GM12878 (cell line): ENCODE results near the gene PAX3. TPM values are rescaled to one million over a fixed set of nuclear protein-coding genes. Genes with fewer than 3 reads are reported as not detected.

Experiments
- ATAC-seq: fragments of 200-7000 bp; cut with Tn5 transposase; 3 replicates; pipeline ENCODE4 v1.9.1; 2020; ENCODE audit warnings: mild to moderate bottlenecking, moderate library complexity
- BruUV-seq: library from RNA; stranded (reverse); fragments of 400-500 nt; replicated peaks from 2 replicates; lab custom pipeline; 2021; lab: Mats Ljungman, UMichigan
- CTCF ChIA-PET: fragments of 300-600 bp; sonication (Branson Sonifier 250); formaldehyde crosslinking; extraction: SDS; loops from one replicate; lab custom pipeline; 2021; ENCODE audit warnings: inconsistent platforms; lab: Yijun Ruan, JAX
- POLR2A ChIA-PET: fragments of 350-600 bp; formaldehyde crosslinking; extraction: SDS; loops from one replicate; lab custom pipeline; 2021; ENCODE audit warnings: inconsistent platforms; lab: Charles Lee
- RAD21 ChIA-PET: fragments of 300-600 bp; sonication (Branson Sonifier 250); formaldehyde crosslinking; loops from one replicate; lab custom pipeline; 2023; ENCODE audit warnings: antibody characterized with exemption; ENCODE audit not compliant: unreplicated experiment; lab: Charles Lee
- SMC1A ChIA-PET: fragments of 300-600 bp; sonication (Branson Sonifier 250); formaldehyde crosslinking; loops from one replicate; lab custom pipeline; 2023; ENCODE audit not compliant: unreplicated experiment, uncharacterized antibody; lab: Charles Lee
- DNase-seq: peaks from one replicate; pipeline ENCODE4 v3.0.0-alpha.2; 2011; ENCODE audit warnings: low read depth, low spot score
- FAIRE-seq: peaks from 3 replicates; lab custom pipeline; 2011; peaks lifted over from hg19 to GRCh38; lab: Jason Lieb, UNC
- H2AFZ ChIP-seq: 2 replicates; pipeline ENCODE4 v1.6.0; 2011; ENCODE audit warnings: low read depth, low read length, control low read depth; ENCODE audit not compliant: control insufficient read depth
- H3K27ac ChIP-seq: 2 replicates; pipeline ENCODE4 v1.5.1; 2011; ENCODE audit warnings: control low read depth; ENCODE audit not compliant: control insufficient read depth, insufficient read depth
- H3K27me3 ChIP-seq, 2 experiments: replicated peaks in 1 of 2; 2 replicates each; pipeline versions ENCODE4 v1.6.0 to v1.6.1; 2011; ENCODE audit warnings: low read length in 1 of 2; ENCODE audit not compliant: control insufficient read depth in 2 of 2, insufficient read depth in 2 of 2
- H3K36me3 ChIP-seq, 2 experiments: 2 replicates each; pipeline ENCODE4 v1.5.1; 2011; ENCODE audit warnings: low read length in 1 of 2; ENCODE audit not compliant: control insufficient read depth in 2 of 2, insufficient read depth in 2 of 2
- H3K4me1 ChIP-seq: 2 replicates; pipeline ENCODE4 v1.6.1; 2011; ENCODE audit warnings: mild to moderate bottlenecking, low read length, moderate library complexity, mixed read lengths; ENCODE audit not compliant: control insufficient read depth, insufficient read depth
- H3K4me2 ChIP-seq: 2 replicates; pipeline ENCODE4 v1.6.0; 2011; ENCODE audit warnings: control low read depth; ENCODE audit not compliant: control insufficient read depth, insufficient read depth
- H3K4me3 ChIP-seq: fragments of 200-600 bp; sonication (generic); 2 replicates; pipeline ENCODE4 v1.5.1; 2016
- H3K79me2 ChIP-seq: 2 replicates; pipeline ENCODE4 v1.6.0; 2011; ENCODE audit warnings: low read length; ENCODE audit not compliant: control insufficient read depth, insufficient read depth
- H3K9ac ChIP-seq: 2 replicates; pipeline ENCODE4 v1.8.0; 2011; ENCODE audit warnings: low read length, control low read depth, mixed read lengths; ENCODE audit not compliant: control insufficient read depth, insufficient read depth
- H3K9me3 ChIP-seq: replicated peaks from 3 replicates; pipeline ENCODE4 v1.5.1; 2011; ENCODE audit warnings: mild to moderate bottlenecking, low read length; ENCODE audit not compliant: control insufficient read depth, insufficient read depth
- H4K20me1 ChIP-seq: 2 replicates; pipeline ENCODE4 v1.6.0; 2011; ENCODE audit not compliant: control insufficient read depth, insufficient read depth
- MEF2B ChIP-seq: fragments of 450-650 bp; IDR thresholded peaks from 2 replicates; pipeline ENCODE4 v1.6.1; 2018; ENCODE audit warnings: mild to moderate bottlenecking, moderate library complexity; ENCODE audit not compliant: partially characterized antibody, poor library complexity, severe bottlenecking
- MTA3 ChIP-seq: IDR thresholded peaks from 2 replicates; pipeline ENCODE4 v1.6.1; 2012; ENCODE audit warnings: low read length, inconsistent platforms, borderline replicate concordance
- RCOR1 ChIP-seq: conservative IDR thresholded peaks from 2 replicates; pipeline ENCODE4 v1.6.1; 2012; ENCODE audit warnings: low read depth, low read length, improper control_type of control experiment
- SRF ChIP-seq, 2 experiments: IDR thresholded peaks; 2 replicates each; pipeline ENCODE4 v1.6.1; 2011; ENCODE audit warnings: low read depth in 2 of 2, low read length in 2 of 2, mild to moderate bottlenecking in 1 of 2, moderate library complexity in 1 of 2
- STAT3 ChIP-seq: IDR thresholded peaks from 2 replicates; pipeline ENCODE4 v1.6.1; 2011; ENCODE audit warnings: low read depth, low read length, improper control_type of control experiment
- SUZ12 ChIP-seq: fragments of 200-600 bp; sonication (generic); IDR thresholded peaks from one replicate; pipeline ENCODE4 v1.6.1; 2018; ENCODE audit warnings: antibody characterized with exemption, mild to moderate bottlenecking; ENCODE audit not compliant: unreplicated experiment
- TCF7 ChIP-seq: IDR thresholded peaks from 2 replicates; pipeline ENCODE4 v1.6.1; 2014; ENCODE audit warnings: antibody characterized with exemption, borderline replicate concordance
- ZBTB33 ChIP-seq: fragments of 450-650 bp; IDR thresholded peaks from 2 replicates; pipeline ENCODE4 v1.6.1; 2017; ENCODE audit warnings: mild to moderate bottlenecking
- ZNF24 ChIP-seq: fragments of 450-650 bp; IDR thresholded peaks from 2 replicates; pipeline ENCODE4 v1.6.1; 2017; ENCODE audit warnings: antibody characterized with exemption, mild to moderate bottlenecking
- ZZZ3 ChIP-seq: IDR thresholded peaks from 2 replicates; pipeline ENCODE4 v1.6.1; 2011; ENCODE audit warnings: low read depth; ENCODE audit not compliant: control insufficient read depth, insufficient read length
- WGBS: methylation state at CpG from one replicate; pipeline ENCODE4 v1.1.6; 2016; ENCODE audit warnings: low lambda C conversion rate; ENCODE audit not compliant: insufficient replicate concordance, insufficient coverage; ENCODE audit errors: missing lambda C conversion rate; 5-methylcytosine and 5-hydroxymethylcytosine counted together
- in situ Hi-C: fragments of 300-500 bp; cut with MboI; formaldehyde crosslinking; loops from 9 replicates; pipeline ENCODE4 v1.14.3; 2018; ENCODE audit warnings: mixed read lengths
- intact Hi-C: fragments of 100-400 bp; cut with micrococcal nuclease; formaldehyde crosslinking; loops from one replicate; pipeline ENCODE4 v1.14.2; 2022; ENCODE audit not compliant: unreplicated experiment
- polyA plus RNA-seq, 11 experiments: library from polyadenylated mRNA; depleted of rRNA in 4 of 11; unstranded in 6 of 11; stranded (reverse) in 5 of 11; fragments of >200 nt; fragmentation: Nextera tagmentation in 4 of 11; fragmentation: Illumina TruSeq in 1 of 11; extraction: Ambion mirVana in 4 of 11; extraction: Trizol in 1 of 11; gene quantifications; 1 replicate in 1 of 11; 2 replicates in 10 of 11; pipeline versions ENCODE4 v1.2.1 to v1.2.3, GENCODE V29; 2011 to 2016; ENCODE audit warnings: inconsistent platforms in 2 of 11, missing spikeins in 2 of 11, low read depth in 1 of 11
- total RNA-seq, 4 experiments: library from RNA; depleted of rRNA in 3 of 4; stranded (reverse); fragments of >200 nt in 3 of 4; fragmentation: Illumina TruSeq in 1 of 4; extraction: Trizol in 1 of 4; gene quantifications; 2 replicates each; pipeline versions ENCODE4 v1.2.1 to v1.2.3, GENCODE V29; 2013 to 2021
- TF ChIP-seq, protein P1 (sequence below), 3 experiments: IDR thresholded peaks in 2 of 3; conservative IDR thresholded peaks in 1 of 3; 2 replicates each; pipeline ENCODE4 v1.5.1; 2011; ENCODE audit warnings: low read depth in 3 of 3, low read length in 3 of 3, mild to moderate bottlenecking in 3 of 3, control low read depth in 2 of 3, moderate library complexity in 2 of 3, inconsistent platforms in 1 of 3, mixed read lengths in 1 of 3; ENCODE audit not compliant: control insufficient read depth in 2 of 3, insufficient read depth in 1 of 3; ENCODE audit errors: extremely low read depth in 1 of 3

Gene PAX3
- total and polyA plus RNA-seq, 10 of the 15 experiments (the other 5 are each of a cell fraction or from before 2014, with no cell fraction given) = not detected

- POLR2A ChIA-PET = interaction anchor here (0.5 kb wide), 1 partner anchor 248 kb away, joined by 4 read pairs; no protein-coding TSS in a partner anchor
- Histone ChIP-seq H4K20me1 (no peaks in the 10 kb centered on the region), H3K4me2 (peak overlapping the region; percentile 97), H3K9me3 (no peaks in the 10 kb centered on the region; the same call in 2 of the 3 replicates), H3K36me3 (no peaks in the 10 kb centered on the region; a peak in 1 of 4 replicates), H3K4me1 (peaks cover 13% of the 10 kb centered on the region), H2AFZ (no peak overlapping the region), H3K4me3 (no peak overlapping the region), H3K27ac (no peak overlapping the region), H3K9ac (no peak overlapping the region), H3K27me3 (peaks cover 29 to 68% of the 10 kb centered on the region in 2 experiments), H3K79me2 (no peaks in the 10 kb centered on the region)
- no TSS peak for BruUV-seq
- intact Hi-C loops (no loop called here), in situ Hi-C loops (loop anchor here (25.0 kb wide), 1 partner anchor 605 kb away; no protein-coding TSS in a partner anchor)
- DNase-seq (no peak), FAIRE-seq (no peak), ATAC-seq (peak; percentile 64)
- SMC1A ChIA-PET = interaction anchor here (0.8 to 1.3 kb wide), 2 partner anchors 81 to 255 kb away, joined by 3 to 4 read pairs; no protein-coding TSS in a partner anchor
- RAD21 ChIA-PET = no interaction called here
- TF ChIP-seq MTA3 (no peak), SUZ12 (peak; percentile 37), ZNF24 (no peak), ZBTB33 (no peak), STAT3 (no peak), TCF7 (no peak), ZZZ3 (no peak), MEF2B (no peak), RCOR1 (no peak), SRF (IDR thresholded peaks at IDR 0.05; ENCODE audit: low read depth in 2 of 2, low read length in 2 of 2) (no peak)
- TF ChIP-seq, protein P1, sequence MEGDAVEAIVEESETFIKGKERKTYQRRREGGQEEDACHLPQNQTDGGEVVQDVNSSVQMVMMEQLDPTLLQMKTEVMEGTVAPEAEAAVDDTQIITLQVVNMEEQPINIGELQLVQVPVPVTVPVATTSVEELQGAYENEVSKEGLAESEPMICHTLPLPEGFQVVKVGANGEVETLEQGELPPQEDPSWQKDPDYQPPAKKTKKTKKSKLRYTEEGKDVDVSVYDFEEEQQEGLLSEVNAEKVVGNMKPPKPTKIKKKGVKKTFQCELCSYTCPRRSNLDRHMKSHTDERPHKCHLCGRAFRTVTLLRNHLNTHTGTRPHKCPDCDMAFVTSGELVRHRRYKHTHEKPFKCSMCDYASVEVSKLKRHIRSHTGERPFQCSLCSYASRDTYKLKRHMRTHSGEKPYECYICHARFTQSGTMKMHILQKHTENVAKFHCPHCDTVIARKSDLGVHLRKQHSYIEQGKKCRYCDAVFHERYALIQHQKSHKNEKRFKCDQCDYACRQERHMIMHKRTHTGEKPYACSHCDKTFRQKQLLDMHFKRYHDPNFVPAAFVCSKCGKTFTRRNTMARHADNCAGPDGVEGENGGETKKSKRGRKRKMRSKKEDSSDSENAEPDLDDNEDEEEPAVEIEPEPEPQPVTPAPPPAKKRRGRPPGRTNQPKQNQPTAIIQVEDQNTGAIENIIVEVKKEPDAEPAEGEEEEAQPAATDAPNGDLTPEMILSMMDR (IDR thresholded peaks at IDR 0.05 in 2 of 3, conservative IDR thresholded peaks at IDR 0.05 in 1 of 3; ENCODE audit: control insufficient read depth in 2 of 3, extremely low read depth in 1 of 3, insufficient read depth in 1 of 3, low read depth in 3 of 3, low read length in 3 of 3) = 0 out of 6 replicates have a peak, but pooled peaks of 1 of the 3 experiments have one; percentile 2
- CTCF ChIA-PET = interaction anchor here (1.3 kb wide), 1 partner anchor 11 kb away, joined by 4 read pairs; no protein-coding TSS in a partner anchor
- WGBS = 21% methylated on average over 34 of the region's 34 CpGs
Measured at GRCh38 chr2:222307143-222307756, 8.5 kb upstream of the PAX3 start.
